K562 (cell line): ENCODE data around the gene TSPAN12. TPM values are rescaled to one million over a fixed set of nuclear protein-coding genes. Genes with fewer than 3 reads are reported as not detected.

ENCODE experiments used
- ATAC-seq: fragments of 200-7000 bp; cut with Tn5 transposase; 3 replicates; pipeline ENCODE4 v1.9.1; 2020; ENCODE audit warnings: moderate library complexity
- BruUV-seq: library from RNA; stranded (reverse); fragments of 400-500 nt; replicated peaks from 2 replicates; lab custom pipeline; 2021; lab: Mats Ljungman, UMichigan
- CTCF ChIA-PET: fragments of 300-600 bp; formaldehyde crosslinking; extraction: SDS; loops from one replicate; lab custom pipeline; 2021; ENCODE audit warnings: low intra/inter-chr PET ratio; lab: Yijun Ruan, JAX
- POLR2A ChIA-PET: fragments of 300-600, 350-650 bp; sonication (Branson Sonifier 250); formaldehyde crosslinking; extraction: SDS; loops from one replicate; lab custom pipeline; 2021; ENCODE audit warnings: antibody characterized with exemption, inconsistent platforms; lab: Yijun Ruan, JAX
- DNase-seq, 4 experiments: peaks; one replicate each; pipeline versions ENCODE4 v3.0.0 to v3.0.0-alpha.2; 2011 to 2018; ENCODE audit warnings: low spot score in 3 of 4, mixed read lengths in 3 of 4; ENCODE audit errors: extremely low read depth in 1 of 4
- FAIRE-seq: peaks from 2 replicates; lab custom pipeline; 2011; peaks lifted over from hg19 to GRCh38; lab: Jason Lieb, UNC
- H2AFZ ChIP-seq: 2 replicates; pipeline ENCODE4 v1.6.0; 2011; ENCODE audit warnings: low read depth, low read length, control low read depth, inconsistent platforms
- H3K27ac ChIP-seq: fragments of 200-600 bp; 3 replicates; pipeline ENCODE4 v1.8.0; 2011; ENCODE audit warnings: low read depth, mild to moderate bottlenecking, control low read depth, inconsistent platforms, low read length, moderate library complexity, mixed read lengths; ENCODE audit errors: extremely low read depth
- H3K27me3 ChIP-seq, 2 experiments: fragments of 300-600 bp in 1 of 2; 2 replicates in 1 of 2; 3 replicates in 1 of 2; pipeline versions ENCODE4 v1.6.0 to v1.8.0; 2011; ENCODE audit warnings: inconsistent platforms in 2 of 2, low read length in 2 of 2, mild to moderate bottlenecking in 1 of 2, mixed read lengths in 1 of 2, moderate library complexity in 1 of 2; ENCODE audit not compliant: control insufficient read depth in 2 of 2, insufficient read depth in 2 of 2
- H3K36me3 ChIP-seq: fragments of 300-600 bp; 3 replicates; pipeline ENCODE4 v1.8.0; 2011; ENCODE audit warnings: mild to moderate bottlenecking, low read length, inconsistent platforms; ENCODE audit not compliant: control insufficient read depth, insufficient read depth
- H3K4me1 ChIP-seq, 2 experiments: fragments of 200-600 bp in 1 of 2; replicated peaks in 1 of 2; 2 replicates in 1 of 2; 3 replicates in 1 of 2; pipeline versions ENCODE4 v1.5.1 to v1.8.0; 2011; ENCODE audit warnings: inconsistent platforms in 2 of 2, low read length in 2 of 2, mild to moderate bottlenecking in 1 of 2, mixed read lengths in 1 of 2, moderate library complexity in 1 of 2; ENCODE audit not compliant: control insufficient read depth in 2 of 2, insufficient read depth in 2 of 2
- H3K4me2 ChIP-seq: 2 replicates; pipeline ENCODE4 v1.6.1; 2011; ENCODE audit warnings: low read length, control low read depth, inconsistent platforms, mixed read lengths; ENCODE audit not compliant: insufficient read depth
- H3K4me3 ChIP-seq: fragments of 200-600 bp; sonication (generic), shearing (Covaris generic); 2 replicates; pipeline ENCODE4 v1.5.1; 2016; ENCODE audit warnings: control low read depth, inconsistent platforms
- H3K79me2 ChIP-seq: fragments of 200-600 bp; 3 replicates; pipeline ENCODE4 v1.8.0; 2011; ENCODE audit warnings: low read length, inconsistent platforms; ENCODE audit not compliant: control insufficient read depth, insufficient read depth
- H3K9ac ChIP-seq, 2 experiments: 2 replicates each; pipeline versions ENCODE4 v1.6.0 to v1.6.1; 2011; ENCODE audit warnings: low read depth in 2 of 2, low read length in 2 of 2, control low read depth in 1 of 2, inconsistent platforms in 1 of 2, mild to moderate bottlenecking in 1 of 2, mixed read lengths in 1 of 2; ENCODE audit not compliant: insufficient read depth in 1 of 2
- H3K9me1 ChIP-seq: one replicate; pipeline ENCODE4 v1.6.0; 2011; ENCODE audit warnings: inconsistent platforms, mild to moderate bottlenecking, low read length, moderate library complexity; ENCODE audit not compliant: control insufficient read depth, insufficient read depth
- H3K9me3 ChIP-seq: replicated peaks from 2 replicates; pipeline ENCODE4 v1.5.1; 2011; ENCODE audit warnings: low read depth, low read length, inconsistent platforms; ENCODE audit not compliant: control insufficient read depth, insufficient read depth
- H4K20me1 ChIP-seq: replicated peaks from 2 replicates; pipeline ENCODE4 v1.6.1; 2011; ENCODE audit warnings: low read length, inconsistent platforms, mixed read lengths; ENCODE audit not compliant: control insufficient read depth, insufficient read depth
- ATF6 ChIP-seq: sonication (generic); formaldehyde crosslinking; IDR thresholded peaks from 2 replicates; pipeline ENCODE4 v1.4.0; 2020; ENCODE audit warnings: mild to moderate bottlenecking, missing genetic modification reagents
- MAFG ChIP-seq: fragments of 450-650 bp; conservative IDR thresholded peaks from 2 replicates; pipeline ENCODE4 v1.6.1; 2016; ENCODE audit warnings: missing genetic modification characterization, missing compliant biosample characterization
- MBD2 ChIP-seq: sonication (generic); IDR thresholded peaks from 2 replicates; pipeline ENCODE4 v1.6.1; 2016; ENCODE audit warnings: low read depth, borderline replicate concordance
- MCM5 ChIP-seq: fragments of 450-650 bp; IDR thresholded peaks from 2 replicates; pipeline ENCODE4 v1.6.1; 2016; ENCODE audit warnings: low read depth
- MLX ChIP-seq, 2 experiments: fragments of 450-650 bp in 1 of 2; sonication (generic) in 1 of 2; formaldehyde crosslinking; conservative IDR thresholded peaks; 2 replicates each; pipeline versions ENCODE4 v1.4.0 to v1.8.1; 2020 to 2022; ENCODE audit warnings: mild to moderate bottlenecking in 1 of 2, missing genetic modification reagents in 1 of 2
- REST ChIP-seq, 2 experiments: fragments of 450-650 bp; formaldehyde crosslinking in 1 of 2; IDR thresholded peaks; 2 replicates each; pipeline versions ENCODE4 v1.4.0 to v1.6.1; 2014 to 2020; ENCODE audit warnings: mild to moderate bottlenecking in 2 of 2, borderline replicate concordance in 1 of 2, low read depth in 1 of 2
- RNF219 ChIP-seq: fragments of 250-450 bp; sonication (Bioruptor Pico); IDR thresholded peaks from 2 replicates; pipeline ENCODE4 v1.5.0; 2022; ENCODE audit warnings: mild to moderate bottlenecking
- ZNF316 ChIP-seq: fragments of 450-650 bp; IDR thresholded peaks from 2 replicates; pipeline ENCODE4 v1.6.1; 2016
- ZNF41 ChIP-seq: fragments of 250-450 bp; sonication (Bioruptor Pico); conservative IDR thresholded peaks from 2 replicates; pipeline ENCODE4 v1.4.0; 2020; ENCODE audit warnings: mild to moderate bottlenecking
- WGBS: fragments of 100-300 bp; shearing (Covaris generic); methylation state at CpG from one replicate; pipeline ENCODE4 v1.1.6; 2016; ENCODE audit warnings: low coverage, mixed read lengths; ENCODE audit not compliant: insufficient coverage; ENCODE audit errors: missing lambda C conversion rate; 5-methylcytosine and 5-hydroxymethylcytosine counted together
- in situ Hi-C: fragments of 300-500 bp; cut with MboI; formaldehyde crosslinking; loops from 4 replicates; pipeline ENCODE4 v1.15.0; 2018; ENCODE audit warnings: inconsistent platforms, mixed read lengths
- intact Hi-C: fragments of 100-400 bp; cut with micrococcal nuclease; formaldehyde crosslinking; loops from 2 replicates; pipeline ENCODE4 v1.14.2; 2022
- polyA plus RNA-seq, 8 experiments: library from polyadenylated mRNA; depleted of rRNA in 4 of 8; stranded (reverse) in 5 of 8; unstranded in 3 of 8; fragments of >200 nt; fragmentation: Nextera tagmentation in 2 of 8; fragmentation: Illumina TruSeq in 1 of 8; extraction: Ambion mirVana in 2 of 8; extraction: Trizol in 1 of 8; gene quantifications; 2 replicates each; pipeline versions ENCODE4 v1.2.1 to v1.2.3, GENCODE V29; 2011 to 2014; ENCODE audit warnings: inconsistent platforms in 1 of 8, missing spikeins in 1 of 8
- total RNA-seq, 7 experiments: library from RNA; depleted of rRNA in 6 of 7; stranded (reverse); fragments of >200 nt in 6 of 7; fragmentation: Illumina TruSeq in 2 of 7; extraction: Trizol in 2 of 7; gene quantifications; 2 replicates each; pipeline versions ENCODE4 v1.2.1 to v1.2.3, GENCODE V29; 2011 to 2021; ENCODE audit warnings: low replicate concordance in 1 of 7

TSPAN12 gene
- total and polyA plus RNA-seq, 9 of the 15 experiments (the other 6 are each of a cell fraction or from before 2014, with no cell fraction given) = 0.13 to 1.7 (median 0.35) TPM; not detected in 1

GRCh38 chr7:120832803-120833202 lies 25.1 kb downstream of the TSPAN12 start:
- FAIRE-seq = no peak
- CTCF ChIA-PET = no interaction called here
- TF ChIP-seq RNF219 (CRISPR knock-in tag) = no peak
- no peak for TF ChIP-seq MAFG (tag)
- no peak for TF ChIP-seq REST (IDR thresholded peaks at IDR 0.05; ENCODE audit: borderline replicate concordance)
- TF ChIP-seq REST (CRISPR knock-in tag; IDR thresholded peaks at IDR 0.05; ENCODE audit: low read depth) = no peak
- no peak for TF ChIP-seq MBD2
- TF ChIP-seq MCM5 = no peak
- no peak for TF ChIP-seq ZNF316
- no peak for TF ChIP-seq MLX (CRISPR knock-in tag; conservative IDR thresholded peaks at IDR 0.05)
- TF ChIP-seq ZNF41 = no peak
- no peak for TF ChIP-seq ATF6 (CRISPR knock-in tag)

More at GRCh38 chr7:120832803-120833202, 25.1 kb downstream of the TSPAN12 start:
- Histone ChIP-seq H4K20me1 (no peaks in the 10 kb centered on the region), H3K79me2 (no peaks in the 10 kb centered on the region), H3K9me1 (no peaks in the 10 kb centered on the region), H3K36me3 (no peaks in the 10 kb centered on the region), H3K27ac (no peak overlapping the region), H3K4me2 (no peak overlapping the region), H3K9me3 (no peaks in the 10 kb centered on the region), H3K4me3 (no peak overlapping the region), H2AFZ (no peak overlapping the region), H3K4me1 (no peaks in the 10 kb centered on the region), H3K9ac (no peak overlapping the region), H3K27me3 (peaks cover 8 to 10% of the 10 kb centered on the region in 2 experiments; a peak in 3 of 5 replicates)
- no TSS peak for BruUV-seq
- POLR2A ChIA-PET = interaction anchor here (0.5 kb wide), 1 partner anchor 131 kb away, joined by 3 read pairs; no protein-coding TSS in a partner anchor
- in situ Hi-C loops (no loop called here), intact Hi-C loops (no loop called here)
- WGBS = 3% methylated on average over 2 of the region's 2 CpGs
- ATAC-seq = no peak
- no peak for DNase-seq
